GM18868 (cell line): ENCODE data around the gene LCN9.

Source experiments
- ATAC-seq: cut with Tn5 transposase; IDR thresholded peaks from one replicate; pipeline ENCODE4 v1.9.1; 2021; ENCODE audit warnings: mild to moderate bottlenecking, moderate library complexity; ENCODE audit not compliant: unreplicated experiment

LCN9 gene

DNA sequence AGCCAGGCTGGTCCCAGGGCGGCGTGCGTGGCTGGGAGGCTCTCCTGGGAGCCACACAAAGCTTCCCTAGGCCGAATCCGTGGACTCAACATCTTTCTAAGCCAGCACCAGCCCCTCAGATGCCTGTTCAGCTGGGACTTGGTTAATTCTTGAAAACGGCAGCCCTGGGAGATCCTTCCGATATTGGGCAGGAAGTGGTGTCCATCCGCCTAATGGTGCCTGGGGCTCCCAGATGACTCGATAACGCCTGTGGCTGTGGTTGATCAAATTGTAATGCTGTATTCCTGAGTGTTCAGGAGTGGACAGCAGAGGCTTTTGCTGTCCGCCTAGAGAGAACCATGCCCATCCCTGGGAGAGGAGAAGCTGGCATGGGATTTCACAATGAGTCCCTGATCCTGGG is 52.9 kb downstream of the LCN9 start:
- no peak for ATAC-seq
